OCI-LY3 (cell line): ENCODE results near the gene WBP2.

Experiments
- H2AFZ ChIP-seq: fragments of 200-600, 300-600 bp; shearing (Covaris generic); 2 replicates; pipeline ENCODE4 v1.6.0; 2014; ENCODE audit warnings: antibody characterized with exemption, low read depth, low read length
- H3K27ac ChIP-seq: fragments of 200-600, 300-600 bp; sonication (generic); 2 replicates; pipeline ENCODE4 v1.5.1; 2014; ENCODE audit warnings: mild to moderate bottlenecking, low read length, moderate library complexity, mixed read lengths
- H3K27me3 ChIP-seq: fragments of 200-600, 300-600 bp; sonication (generic); 2 replicates; pipeline ENCODE4 v1.6.1; 2014; ENCODE audit warnings: low read depth, low read length, mixed read lengths
- H3K36me3 ChIP-seq: fragments of 200-600, 300-600 bp; sonication (generic); replicated peaks from 2 replicates; pipeline ENCODE3; 2014; ENCODE audit warnings: low read depth, low read length, mixed read lengths
- H3K4me1 ChIP-seq: fragments of 300-600, 200-600 bp; sonication (generic); 2 replicates; pipeline ENCODE4 v1.6.1; 2014; ENCODE audit warnings: low read length, mixed read lengths
- H3K4me2 ChIP-seq: fragments of 200-600, 300-600 bp; sonication (generic); 2 replicates; pipeline ENCODE4 v1.6.1; 2014; ENCODE audit warnings: low read length, mixed read lengths
- H3K4me3 ChIP-seq: fragments of 300-600, 200-600 bp; sonication (generic); 2 replicates; pipeline ENCODE4 v1.5.1; 2014; ENCODE audit warnings: antibody characterized with exemption, mild to moderate bottlenecking, low read length, moderate library complexity
- H3K79me2 ChIP-seq: fragments of 300-600, 200-600 bp; shearing (Covaris generic); 2 replicates; pipeline ENCODE4 v1.6.1; 2014; ENCODE audit warnings: mild to moderate bottlenecking, low read length, mixed read lengths
- H3K9ac ChIP-seq: fragments of 300-600, 200-600 bp; shearing (Covaris generic); 2 replicates; pipeline ENCODE4 v1.6.0; 2014; ENCODE audit warnings: mild to moderate bottlenecking, low read length, moderate library complexity
- H3K9me3 ChIP-seq: fragments of 200-600, 300-600 bp; shearing (Covaris generic); 2 replicates; pipeline ENCODE4 v1.6.1; 2014; ENCODE audit warnings: low read length, mixed read lengths; ENCODE audit not compliant: insufficient read depth
- H4K20me1 ChIP-seq: fragments of 200-600, 300-600 bp; sonication (generic); 2 replicates; pipeline ENCODE4 v1.6.1; 2016; ENCODE audit warnings: low read length, mixed read lengths; ENCODE audit not compliant: insufficient read depth
- EZH2phosphoT487 ChIP-seq: fragments of 200-600 bp; shearing (Covaris generic); IDR thresholded peaks from 2 replicates; pipeline ENCODE4 v1.6.1; 2018; ENCODE audit warnings: antibody characterized with exemption, mixed run types, low read depth
- TF ChIP-seq, protein P1 (sequence below): fragments of 200-600, 300-600 bp; sonication (generic); IDR thresholded peaks from 2 replicates; pipeline ENCODE4 v1.5.1; 2014; ENCODE audit warnings: antibody characterized with exemption, low read length, low read depth

The WBP2 gene

DNA sequence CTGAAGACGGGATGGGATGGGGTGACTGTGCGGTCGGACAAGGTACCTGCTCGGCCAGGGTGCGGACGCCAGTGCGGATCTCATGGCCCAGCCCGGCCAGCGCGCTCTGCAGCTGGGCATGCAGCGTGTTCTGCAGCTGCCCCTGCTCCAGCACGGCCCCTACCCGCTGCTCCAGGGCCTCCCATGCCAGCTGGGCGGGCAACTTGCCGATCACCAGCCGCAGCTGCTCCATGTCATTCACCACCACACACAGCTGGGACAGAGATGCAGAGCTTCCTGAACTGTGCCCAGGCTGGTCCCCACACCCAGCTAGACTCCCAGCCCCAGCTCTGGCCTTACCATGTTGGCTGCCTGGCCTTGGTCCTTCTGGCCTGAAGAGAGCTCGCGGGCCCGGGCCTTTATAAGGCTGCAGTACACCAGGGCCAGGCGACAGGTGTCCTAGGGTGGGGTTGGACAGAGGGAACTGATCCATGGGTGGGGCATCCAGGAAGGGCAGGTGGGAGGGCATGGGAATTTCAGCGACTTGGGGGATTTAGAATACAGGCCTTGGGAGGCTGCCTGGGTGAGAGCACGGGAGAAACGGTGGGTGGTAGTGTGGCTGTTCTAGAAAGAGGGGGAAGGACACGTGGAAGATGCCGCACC is 20.7 kb downstream of the WBP2 start:
- Histone ChIP-seq H3K9me3 (no peaks in the 10 kb centered on the region), H3K27ac (no peak overlapping the region), H3K4me2 (no peak overlapping the region), H3K27me3 (no peaks in the 10 kb centered on the region), H3K4me1 (no peaks in the 10 kb centered on the region), H4K20me1 (no peaks in the 10 kb centered on the region), H3K4me3 (no peak overlapping the region), H3K36me3 (peaks cover 8% of the 10 kb centered on the region), H3K9ac (no peak overlapping the region), H3K79me2 (no peaks in the 10 kb centered on the region), H2AFZ (no peak overlapping the region)
- TF ChIP-seq, protein P1, sequence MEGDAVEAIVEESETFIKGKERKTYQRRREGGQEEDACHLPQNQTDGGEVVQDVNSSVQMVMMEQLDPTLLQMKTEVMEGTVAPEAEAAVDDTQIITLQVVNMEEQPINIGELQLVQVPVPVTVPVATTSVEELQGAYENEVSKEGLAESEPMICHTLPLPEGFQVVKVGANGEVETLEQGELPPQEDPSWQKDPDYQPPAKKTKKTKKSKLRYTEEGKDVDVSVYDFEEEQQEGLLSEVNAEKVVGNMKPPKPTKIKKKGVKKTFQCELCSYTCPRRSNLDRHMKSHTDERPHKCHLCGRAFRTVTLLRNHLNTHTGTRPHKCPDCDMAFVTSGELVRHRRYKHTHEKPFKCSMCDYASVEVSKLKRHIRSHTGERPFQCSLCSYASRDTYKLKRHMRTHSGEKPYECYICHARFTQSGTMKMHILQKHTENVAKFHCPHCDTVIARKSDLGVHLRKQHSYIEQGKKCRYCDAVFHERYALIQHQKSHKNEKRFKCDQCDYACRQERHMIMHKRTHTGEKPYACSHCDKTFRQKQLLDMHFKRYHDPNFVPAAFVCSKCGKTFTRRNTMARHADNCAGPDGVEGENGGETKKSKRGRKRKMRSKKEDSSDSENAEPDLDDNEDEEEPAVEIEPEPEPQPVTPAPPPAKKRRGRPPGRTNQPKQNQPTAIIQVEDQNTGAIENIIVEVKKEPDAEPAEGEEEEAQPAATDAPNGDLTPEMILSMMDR: no peak
- no peak for TF ChIP-seq EZH2phosphoT487

DNA sequence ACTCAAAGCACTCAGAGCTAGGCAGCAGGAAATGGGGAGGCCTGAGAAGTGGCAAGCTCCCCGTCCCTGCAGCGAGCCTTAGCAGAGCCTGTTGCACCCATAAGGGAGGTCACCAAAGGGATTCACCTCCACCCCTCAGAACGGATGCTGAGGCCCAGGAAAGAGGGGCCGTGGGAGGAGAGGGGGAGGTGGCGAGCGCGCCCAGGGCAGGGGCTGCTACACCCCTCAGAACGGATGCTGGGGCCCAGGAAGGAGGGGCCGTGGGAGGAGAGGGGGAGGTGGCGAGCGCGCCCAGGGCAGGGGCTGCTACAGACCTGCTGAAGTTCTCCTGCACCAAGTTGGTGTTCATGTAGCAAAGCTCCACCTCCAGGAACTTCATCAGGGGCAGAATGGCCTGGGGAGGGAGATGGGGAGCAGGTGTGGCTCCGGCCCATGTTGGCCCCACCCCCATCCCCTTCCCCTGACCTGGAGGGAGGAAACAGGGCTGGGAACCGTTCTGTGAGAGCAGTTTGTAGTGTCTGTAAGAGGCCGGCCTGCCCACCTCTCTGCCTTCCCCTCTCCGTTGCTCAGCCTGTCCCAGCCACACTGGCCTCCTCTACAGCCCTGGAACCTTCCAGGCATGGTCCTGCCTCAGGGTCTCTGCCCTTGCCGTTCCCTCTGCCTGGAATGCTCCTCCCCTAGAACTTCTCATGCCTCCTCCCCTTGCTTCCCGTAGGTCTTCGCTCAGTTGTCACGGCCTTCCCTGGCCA is 22.3 kb downstream of the WBP2 start:
- H3K4me3 ChIP-seq: no peak overlapping the region
- no peak overlapping the region for H3K9ac ChIP-seq

DNA sequence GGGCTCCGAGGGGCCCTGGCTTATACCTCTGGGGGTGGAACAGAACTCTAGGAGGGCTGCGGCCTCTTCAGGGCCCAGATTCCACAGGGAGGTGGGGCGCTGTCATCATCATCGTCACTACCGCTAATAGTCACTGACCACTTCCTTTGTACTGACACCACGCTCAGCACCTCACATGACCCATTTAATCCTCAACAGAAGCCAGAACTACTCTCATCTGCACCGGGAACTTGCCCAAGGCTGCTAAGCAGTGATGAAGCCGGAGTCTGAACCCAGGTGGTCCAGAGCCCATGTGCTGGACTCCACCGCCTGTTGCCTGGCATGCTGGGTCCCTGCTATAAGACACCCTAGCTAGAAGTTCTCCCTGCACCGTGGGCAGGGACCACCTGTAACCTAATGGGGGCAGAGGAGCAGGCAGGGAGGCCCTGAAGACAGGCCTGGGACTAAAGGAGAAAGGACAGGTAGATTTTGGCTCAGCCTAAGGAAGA is 22.9 kb downstream of the WBP2 start:
- Histone ChIP-seq H3K4me1 (peaks cover 7% of the 10 kb centered on the region; the same call in 1 of the 2 replicates), H3K9me3 (no peaks in the 10 kb centered on the region), H3K27me3 (no peaks in the 10 kb centered on the region), H3K36me3 (peaks cover 12% of the 10 kb centered on the region), H3K27ac (no peak overlapping the region), H2AFZ (no peak overlapping the region), H3K4me2 (no peak overlapping the region), H3K9ac (no peak overlapping the region), H3K79me2 (no peaks in the 10 kb centered on the region), H3K4me3 (no peak overlapping the region), H4K20me1 (no peaks in the 10 kb centered on the region)
- TF ChIP-seq EZH2phosphoT487: no peak
- TF ChIP-seq, protein P1: no peak

More for the DNA sequence above, 22.3 kb downstream of the WBP2 start:
- Histone ChIP-seq H3K4me2 (no peak overlapping the region), H3K79me2 (no peaks in the 10 kb centered on the region), H3K27me3 (no peaks in the 10 kb centered on the region), H3K4me1 (peaks cover 4% of the 10 kb centered on the region; the same call in 1 of the 2 replicates), H3K36me3 (peaks cover 12% of the 10 kb centered on the region), H4K20me1 (no peaks in the 10 kb centered on the region), H2AFZ (no peak overlapping the region), H3K9me3 (no peaks in the 10 kb centered on the region), H3K27ac (no peak overlapping the region)
- TF ChIP-seq, protein P1: no peak
- no peak for TF ChIP-seq EZH2phosphoT487

DNA sequence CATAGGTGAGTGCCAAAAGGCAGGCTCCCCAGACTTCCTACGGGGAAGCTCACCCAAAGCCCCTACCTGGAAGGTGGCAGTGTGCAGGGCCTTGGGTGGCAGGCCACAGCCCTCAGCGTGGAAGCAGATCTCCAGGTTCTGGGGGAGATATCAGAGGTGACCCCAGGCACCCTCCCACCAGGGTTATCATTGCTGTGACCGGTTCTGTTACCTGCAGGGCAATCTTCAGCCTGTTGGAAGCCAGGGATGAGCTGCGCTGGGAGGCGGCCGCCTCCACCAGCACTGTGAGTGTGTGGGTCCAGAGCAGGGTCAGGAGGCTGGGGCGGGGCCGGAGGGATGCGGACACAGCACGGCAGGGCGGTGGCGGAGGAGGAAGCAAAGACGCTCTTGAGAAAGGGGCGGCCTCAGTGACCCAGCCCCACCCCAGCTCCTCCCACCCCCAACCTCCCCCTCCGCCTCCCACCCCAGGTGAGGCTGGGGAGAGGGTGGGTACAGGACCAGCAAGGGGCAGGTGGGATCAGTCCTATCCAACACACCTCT is 24.0 kb downstream of the WBP2 start:
- Histone ChIP-seq H3K4me2 (no peak overlapping the region), H3K36me3 (peaks cover 12% of the 10 kb centered on the region), H3K79me2 (no peaks in the 10 kb centered on the region), H3K27ac (no peak overlapping the region), H3K4me1 (peaks cover 10% of the 10 kb centered on the region; the same call in 1 of the 2 replicates), H4K20me1 (no peaks in the 10 kb centered on the region), H2AFZ (no peak overlapping the region), H3K4me3 (no peak overlapping the region), H3K9ac (no peak overlapping the region), H3K27me3 (no peaks in the 10 kb centered on the region), H3K9me3 (no peaks in the 10 kb centered on the region)
- TF ChIP-seq EZH2phosphoT487: no peak
- TF ChIP-seq, protein P1: no peak
